Mammary epithelial cell (primary cell): Measurements from ENCODE around the gene JAG2.

ENCODE experiments used
- EZH2 ChIP-seq: IDR thresholded peaks from 2 replicates; pipeline ENCODE4 v1.6.1; 2012; ENCODE audit warnings: low read length, inconsistent platforms, borderline replicate concordance
- TF ChIP-seq, protein P1 (sequence below), 2 donors: IDR thresholded peaks in 1 of 2; conservative IDR thresholded peaks in 1 of 2; 2 replicates each; pipeline ENCODE4 v1.5.1; 2011 to 2012; ENCODE audit warnings: inconsistent platforms in 2 of 2, low read length in 2 of 2, mild to moderate bottlenecking in 2 of 2, control low read depth in 1 of 2, low read depth in 1 of 2; ENCODE audit not compliant: insufficient read depth in 1 of 2; ENCODE audit errors: extremely low read depth in 1 of 2

DNA sequence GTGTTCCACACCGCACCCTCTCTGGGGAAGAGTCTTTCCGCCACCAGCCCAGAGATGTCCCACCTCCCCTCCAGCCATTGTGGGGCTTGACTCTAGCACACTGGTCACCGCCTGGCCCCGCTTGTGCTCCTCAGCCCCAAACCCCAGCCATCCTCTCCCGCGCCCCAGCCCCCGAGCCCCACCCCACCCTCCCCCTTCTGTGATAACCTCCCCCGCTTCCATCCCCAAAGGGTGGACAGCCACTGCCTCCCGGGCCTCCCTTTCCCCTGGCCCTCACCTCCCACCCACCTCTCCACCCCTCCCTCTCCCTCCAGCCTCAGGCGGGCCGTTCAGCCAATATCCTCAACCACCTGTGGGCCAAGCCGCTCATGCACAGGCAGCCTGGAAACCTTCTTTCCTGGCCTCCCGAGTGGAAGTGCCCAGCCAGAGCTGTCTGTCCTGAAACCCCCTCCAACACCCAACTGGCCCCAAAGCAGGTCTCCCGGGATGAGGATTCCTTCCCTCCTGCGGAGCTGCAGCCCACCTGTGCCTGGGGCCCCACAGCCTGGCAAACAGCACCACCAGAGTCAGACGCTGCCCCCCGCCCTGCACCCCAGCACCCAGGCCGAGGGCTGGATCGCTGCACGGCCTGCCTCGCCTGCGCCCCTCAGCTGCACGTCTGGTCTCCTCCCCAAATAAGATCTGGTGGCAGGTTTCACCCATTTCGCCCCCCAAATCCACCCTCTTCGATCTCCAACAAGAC lies 39.6 kb upstream of the JAG2 start:
- no peak for TF ChIP-seq EZH2
- TF ChIP-seq, protein P1, sequence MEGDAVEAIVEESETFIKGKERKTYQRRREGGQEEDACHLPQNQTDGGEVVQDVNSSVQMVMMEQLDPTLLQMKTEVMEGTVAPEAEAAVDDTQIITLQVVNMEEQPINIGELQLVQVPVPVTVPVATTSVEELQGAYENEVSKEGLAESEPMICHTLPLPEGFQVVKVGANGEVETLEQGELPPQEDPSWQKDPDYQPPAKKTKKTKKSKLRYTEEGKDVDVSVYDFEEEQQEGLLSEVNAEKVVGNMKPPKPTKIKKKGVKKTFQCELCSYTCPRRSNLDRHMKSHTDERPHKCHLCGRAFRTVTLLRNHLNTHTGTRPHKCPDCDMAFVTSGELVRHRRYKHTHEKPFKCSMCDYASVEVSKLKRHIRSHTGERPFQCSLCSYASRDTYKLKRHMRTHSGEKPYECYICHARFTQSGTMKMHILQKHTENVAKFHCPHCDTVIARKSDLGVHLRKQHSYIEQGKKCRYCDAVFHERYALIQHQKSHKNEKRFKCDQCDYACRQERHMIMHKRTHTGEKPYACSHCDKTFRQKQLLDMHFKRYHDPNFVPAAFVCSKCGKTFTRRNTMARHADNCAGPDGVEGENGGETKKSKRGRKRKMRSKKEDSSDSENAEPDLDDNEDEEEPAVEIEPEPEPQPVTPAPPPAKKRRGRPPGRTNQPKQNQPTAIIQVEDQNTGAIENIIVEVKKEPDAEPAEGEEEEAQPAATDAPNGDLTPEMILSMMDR (conservative IDR thresholded peaks at IDR 0.05 in 1 of 2, IDR thresholded peaks at IDR 0.05 in 1 of 2; ENCODE audit: extremely low read depth in 1 of 2, insufficient read depth in 1 of 2, low read depth in 1 of 2, low read length in 2 of 2), result no peak
